T-helper 2 cell treated with Interferon-gamma antibody and Interleukin-4, amounts not matched to agents 100 ng/mL and 5 ng/mL, for 36 hours (primary cell): ENCODE results near the gene PRDX1. TPM values are rescaled to one million over a fixed set of nuclear protein-coding genes. Genes with fewer than 3 reads are reported as not detected.
"Not testable (repeated sequence)": the region's sequence is repeated elsewhere in the genome, so short reads cannot be mapped to it uniquely, and the experiment has no call there.

Source experiments
- intact Hi-C: fragments of 100-400 bp; cut with micrococcal nuclease; formaldehyde crosslinking; loops from one replicate; pipeline ENCODE4 v1.15.1; 2023
- total RNA-seq: library from RNA; stranded (reverse); gene quantifications from 2 replicates; pipeline ENCODE4 v1.2.3, GENCODE V29; 2022

PRDX1 gene
- total RNA-seq, 1 donor from 2014 or later = 437 TPM

GRCh38 chr1:45536886-45537285 lies 15.2 kb upstream of the PRDX1 start:
- intact Hi-C loops = no loop called here

GRCh38 chr1:45535988-45536766 lies 14.5 kb upstream of the PRDX1 start:
- intact Hi-C loops = no loop called here

- intact Hi-C loops = no loop called here
These were observed 10.2 kb upstream of the PRDX1 start for GRCh38 chr1:45531873-45532272.

GRCh38 chr1:45530632-45531135 lies 9.0 kb upstream of the PRDX1 start:
- intact Hi-C loops = no loop called here

- intact Hi-C loops = no loop called here
These were observed 4.5 kb upstream of the PRDX1 start for GRCh38 chr1:45526135-45526644.

- intact Hi-C loops = not testable (repeated sequence)
These were observed 2.3 kb upstream of the PRDX1 start for GRCh38 chr1:45523975-45524374.

GRCh38 chr1:45523516-45523915 lies 1.8 kb upstream of the PRDX1 start:
- intact Hi-C loops = not testable (repeated sequence)

GRCh38 chr1:45522324-45523104 lies 830 bp upstream of the PRDX1 start:
- intact Hi-C loops = no loop called here

- intact Hi-C loops = loop anchor here (2.0 kb wide), 2 partner anchors 51 to 167 kb away; partner anchors contain the start of gene GPBP1L1
These were observed 1.9 kb downstream of the PRDX1 start for GRCh38 chr1:45519774-45520173.

GRCh38 chr1:45518910-45519309 lies 2.8 kb downstream of the PRDX1 start:
- intact Hi-C loops = no loop called here

- intact Hi-C loops = not testable (repeated sequence)
These were observed 3.3 kb downstream of the PRDX1 start for GRCh38 chr1:45518366-45518765.

- intact Hi-C loops = no loop called here
These were observed 5.2 kb downstream of the PRDX1 start for GRCh38 chr1:45516465-45516864.

GRCh38 chr1:45516036-45516435 lies 5.6 kb downstream of the PRDX1 start:
- intact Hi-C loops = no loop called here

- intact Hi-C loops = not testable (repeated sequence)
These were observed 8.0 kb downstream of the PRDX1 start for GRCh38 chr1:45513532-45514260.

GRCh38 chr1:45512641-45513054 lies 9.0 kb downstream of the PRDX1 start:
- intact Hi-C loops = loop anchor here (1.0 kb wide), 1 partner anchor 58 kb away; no protein-coding TSS in a partner anchor

GRCh38 chr1:45510972-45511527 lies 10.6 kb downstream of the PRDX1 start:
- intact Hi-C loops = no loop called here

GRCh38 chr1:45510036-45510971 lies 11.4 kb downstream of the PRDX1 start:
- intact Hi-C loops = no loop called here

- intact Hi-C loops = no loop called here
These were observed 13.2 kb downstream of the PRDX1 start for GRCh38 chr1:45508295-45509151.

- intact Hi-C loops = no loop called here
These were observed 13.8 kb downstream of the PRDX1 start for GRCh38 chr1:45507893-45508292.
